Neuron (in vitro differentiated cells): ENCODE data around the gene ACSBG1.

Experiments
- H2AFZ ChIP-seq: one replicate; pipeline ENCODE4 v1.6.1; 2013; ENCODE audit warnings: low read depth, mild to moderate bottlenecking, inconsistent platforms, low read length, moderate library complexity
- H3K27me3 ChIP-seq: one replicate; pipeline ENCODE4 v1.6.1; 2013; ENCODE audit warnings: low read length; ENCODE audit not compliant: insufficient read depth
- H3K36me3 ChIP-seq: one replicate; pipeline ENCODE4 v1.6.1; 2013; ENCODE audit warnings: low read length; ENCODE audit not compliant: insufficient read depth
- H3K4me1 ChIP-seq: one replicate; pipeline ENCODE4 v1.6.1; 2013; ENCODE audit warnings: low read length; ENCODE audit not compliant: insufficient read depth
- H3K4me3 ChIP-seq: 2 replicates; pipeline ENCODE4 v1.5.1; 2013; ENCODE audit warnings: mild to moderate bottlenecking, low read length, moderate library complexity
- H3K9me3 ChIP-seq: one replicate; pipeline ENCODE4 v1.6.1; 2013; ENCODE audit warnings: low read length

Gene ACSBG1

DNA sequence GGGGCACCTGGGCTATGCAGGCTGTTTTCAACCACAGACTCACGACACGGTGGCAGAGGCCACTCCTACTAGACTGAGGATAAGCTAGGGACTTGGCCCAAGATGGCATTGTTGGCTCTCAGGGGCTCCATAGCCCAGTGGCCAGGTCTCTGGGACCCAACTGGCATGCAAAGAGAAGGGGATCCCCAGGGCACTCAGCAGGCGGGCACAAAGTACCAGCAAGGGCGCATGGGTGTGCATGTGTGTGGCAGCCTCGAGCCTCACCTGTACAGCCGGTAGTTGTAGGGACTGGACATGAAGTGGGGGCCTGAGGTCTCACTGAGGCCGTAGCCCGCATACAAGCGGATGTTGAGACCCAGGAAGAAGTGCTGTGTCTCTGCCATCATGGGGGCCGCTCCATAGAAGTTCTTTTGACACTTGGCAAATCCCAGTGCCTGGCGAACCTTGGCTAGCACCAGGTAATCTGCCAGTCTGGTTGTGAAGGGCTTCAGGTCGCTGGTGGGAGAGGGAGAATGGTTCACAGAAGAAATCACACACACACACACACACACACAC lies 55.0 kb downstream of the ACSBG1 start:
- Histone ChIP-seq H3K4me1 (no peaks in the 10 kb centered on the region), H3K36me3 (no peaks in the 10 kb centered on the region), H3K4me3 (no peak overlapping the region), H3K9me3 (no peaks in the 10 kb centered on the region), H3K27me3 (no peaks in the 10 kb centered on the region), H2AFZ (no peak overlapping the region)

DNA sequence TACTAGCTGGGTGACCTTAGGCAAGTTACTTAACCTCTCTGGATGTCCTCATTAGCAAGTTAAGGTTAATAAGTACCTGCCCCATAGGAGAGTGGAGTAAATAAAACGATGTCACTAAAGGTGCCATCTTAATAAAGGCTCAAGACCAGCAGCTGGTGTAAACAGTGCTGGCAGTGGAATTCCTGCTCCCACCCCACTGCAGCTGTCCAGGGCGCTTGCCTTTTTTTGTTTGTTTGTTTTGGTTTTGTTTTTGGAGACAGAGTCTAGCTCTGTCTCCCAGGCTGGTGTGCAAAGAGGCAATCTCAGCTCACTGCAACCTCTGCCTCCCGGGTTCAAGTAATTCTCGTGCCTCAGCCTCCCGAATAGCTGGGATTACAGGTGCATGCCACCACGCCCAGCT lies 56.3 kb downstream of the ACSBG1 start:
- H3K27me3 ChIP-seq, result no peaks in the 10 kb centered on the region
- no peaks in the 10 kb centered on the region for H3K9me3 ChIP-seq
- no peak overlapping the region for H2AFZ ChIP-seq
- no peak overlapping the region for H3K4me3 ChIP-seq
- no peaks in the 10 kb centered on the region for H3K36me3 ChIP-seq
- H3K4me1 ChIP-seq, result no peaks in the 10 kb centered on the region

DNA sequence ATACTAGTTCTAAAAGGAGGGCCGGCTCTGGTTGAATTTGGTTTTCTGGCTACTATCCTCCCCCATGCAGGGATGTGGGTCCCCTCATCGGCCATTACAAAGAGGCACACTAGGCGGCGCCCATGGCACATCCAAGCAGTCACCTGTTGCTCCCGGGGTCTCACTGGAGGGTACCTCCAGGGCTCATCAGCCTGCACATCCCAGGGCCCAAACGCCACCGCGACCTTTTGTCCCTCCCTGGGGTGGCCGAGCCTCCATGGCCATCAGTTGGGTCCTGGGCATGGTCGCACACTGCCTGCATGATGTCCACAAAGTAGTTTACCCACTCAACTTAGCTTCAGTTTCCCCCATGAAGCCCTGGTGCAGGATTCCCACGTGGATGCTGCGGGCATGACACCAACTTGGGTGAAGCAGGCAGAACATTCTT lies 56.9 kb downstream of the ACSBG1 start:
- Histone ChIP-seq H2AFZ (no peak overlapping the region), H3K4me3 (no peak overlapping the region), H3K4me1 (no peaks in the 10 kb centered on the region), H3K36me3 (peaks cover 2% of the 10 kb centered on the region), H3K9me3 (no peaks in the 10 kb centered on the region), H3K27me3 (no peaks in the 10 kb centered on the region)

DNA sequence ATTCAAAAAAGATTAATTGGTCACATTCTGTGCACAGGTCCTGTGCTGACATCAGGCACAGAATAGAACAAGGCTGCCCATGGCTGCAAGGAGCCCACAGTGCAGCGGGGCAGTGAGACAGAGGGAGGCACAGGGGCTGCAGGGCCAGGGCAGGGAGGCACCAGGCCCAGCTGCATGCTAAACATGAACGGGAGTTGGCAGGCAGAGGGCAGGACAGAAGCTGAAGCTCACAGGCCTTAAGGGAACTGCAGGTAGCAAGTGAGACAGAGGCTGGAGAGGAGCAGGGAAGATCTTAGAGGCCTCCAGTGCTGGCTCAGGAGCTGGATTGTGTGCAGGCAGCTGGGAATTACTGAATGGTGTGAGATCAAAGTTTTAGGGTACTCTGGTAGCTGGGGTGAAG lies 59.0 kb downstream of the ACSBG1 start:
- Histone ChIP-seq H3K4me3 (no peak overlapping the region), H3K27me3 (no peaks in the 10 kb centered on the region), H3K36me3 (peaks cover 19% of the 10 kb centered on the region), H2AFZ (no peak overlapping the region), H3K4me1 (no peaks in the 10 kb centered on the region), H3K9me3 (no peaks in the 10 kb centered on the region)

DNA sequence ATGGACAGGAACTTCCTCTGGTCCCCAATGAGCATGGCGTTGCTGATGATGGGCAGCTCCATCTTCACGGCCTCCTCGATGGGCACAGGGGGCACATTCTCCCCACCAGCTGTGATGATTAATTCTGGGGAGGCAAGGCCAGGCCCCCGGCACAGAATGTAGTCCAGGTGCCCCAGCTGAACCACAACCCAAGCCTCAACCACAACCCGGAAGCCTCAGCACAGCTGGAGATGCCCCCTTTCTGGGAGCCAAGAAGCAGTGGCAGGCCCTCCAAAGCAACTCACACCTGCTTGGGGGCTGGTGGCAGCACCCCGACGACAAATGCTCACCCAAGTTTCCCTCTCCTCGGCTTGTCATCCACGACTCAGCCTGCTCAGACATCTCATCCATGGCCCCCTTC lies 60.0 kb downstream of the ACSBG1 start:
- Histone ChIP-seq H3K27me3 (no peaks in the 10 kb centered on the region), H2AFZ (no peak overlapping the region), H3K9me3 (no peaks in the 10 kb centered on the region), H3K4me1 (no peaks in the 10 kb centered on the region), H3K36me3 (peaks cover 26% of the 10 kb centered on the region), H3K4me3 (no peak overlapping the region)

DNA sequence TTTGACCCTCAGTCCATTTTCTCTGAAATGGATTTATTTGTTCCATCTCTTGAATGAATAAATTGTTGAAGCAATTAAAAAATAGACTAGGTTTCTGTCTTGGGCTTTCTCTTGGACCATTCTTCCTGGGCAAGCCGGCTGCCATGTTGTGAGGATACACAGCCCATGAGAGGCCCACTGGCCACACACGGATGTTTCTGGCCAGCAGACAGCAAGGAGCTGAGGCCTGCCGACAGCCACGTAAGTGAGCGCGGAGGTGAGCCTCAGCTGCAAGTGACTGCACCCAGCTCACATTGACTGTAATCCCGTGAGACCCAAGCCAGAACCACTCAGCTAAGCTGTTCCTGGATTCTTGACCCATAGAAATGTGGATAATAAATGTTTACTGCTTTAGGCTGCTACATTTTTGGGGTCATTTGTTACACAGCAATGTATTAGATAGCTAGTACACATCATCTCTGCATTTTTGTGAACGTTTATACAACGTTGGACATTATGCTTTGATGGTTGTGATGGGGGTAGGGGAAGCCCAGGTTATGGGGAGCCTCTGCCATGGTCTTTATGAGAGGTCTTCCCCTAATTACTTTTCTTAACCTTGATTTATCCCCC lies 62.4 kb downstream of the ACSBG1 start:
- Histone ChIP-seq H3K36me3 (peaks cover 42% of the 10 kb centered on the region), H3K27me3 (no peaks in the 10 kb centered on the region), H3K4me1 (no peaks in the 10 kb centered on the region), H2AFZ (no peak overlapping the region), H3K4me3 (no peak overlapping the region), H3K9me3 (no peaks in the 10 kb centered on the region)

DNA sequence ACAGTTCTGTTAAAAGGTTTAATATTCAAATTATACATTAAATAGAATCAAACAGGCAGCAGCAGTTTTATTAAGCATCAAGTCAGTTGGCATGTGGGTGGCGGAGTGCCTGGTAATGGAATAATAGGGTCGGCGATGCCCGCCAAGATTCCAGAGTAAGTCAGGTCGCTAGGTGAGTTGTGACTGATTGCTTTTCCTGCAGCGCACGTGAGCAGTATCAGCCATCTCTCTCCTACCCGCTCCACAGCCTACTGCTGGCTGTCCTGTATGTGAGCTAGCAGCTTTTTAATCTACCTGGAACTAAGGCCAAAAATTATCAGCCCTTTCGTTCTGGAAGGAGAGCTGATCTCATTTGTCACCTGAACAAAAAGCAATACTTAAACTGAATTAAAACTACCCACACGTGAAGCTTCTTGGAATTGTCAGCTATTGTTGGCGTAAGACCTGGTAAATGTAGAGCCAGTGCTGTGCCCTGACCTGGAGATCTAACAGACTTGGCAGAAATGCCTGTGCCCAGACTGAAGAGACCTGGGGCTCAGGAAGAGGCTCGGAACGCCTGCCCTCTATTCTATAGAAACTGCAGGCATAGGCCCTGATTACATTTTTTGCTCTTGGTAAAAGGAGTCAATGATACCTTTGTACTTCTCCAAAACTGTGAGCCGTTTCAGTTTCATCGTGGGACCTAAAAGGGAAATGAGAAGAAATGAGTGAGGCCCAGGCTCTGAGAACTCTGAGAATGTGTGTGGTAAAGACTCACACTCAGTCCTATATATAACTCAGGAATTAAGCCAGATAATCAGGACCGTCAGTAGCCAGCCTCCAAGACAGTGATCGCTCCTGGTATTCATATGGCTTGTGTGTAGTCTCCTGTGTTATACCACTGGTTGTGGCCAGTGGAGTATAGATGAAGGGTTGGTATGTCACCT lies 63.3 kb downstream of the ACSBG1 start:
- Histone ChIP-seq H3K27me3 (no peaks in the 10 kb centered on the region), H3K4me3 (no peak overlapping the region), H3K36me3 (peaks cover 49% of the 10 kb centered on the region), H3K9me3 (no peaks in the 10 kb centered on the region), H2AFZ (no peak overlapping the region), H3K4me1 (no peaks in the 10 kb centered on the region)

DNA sequence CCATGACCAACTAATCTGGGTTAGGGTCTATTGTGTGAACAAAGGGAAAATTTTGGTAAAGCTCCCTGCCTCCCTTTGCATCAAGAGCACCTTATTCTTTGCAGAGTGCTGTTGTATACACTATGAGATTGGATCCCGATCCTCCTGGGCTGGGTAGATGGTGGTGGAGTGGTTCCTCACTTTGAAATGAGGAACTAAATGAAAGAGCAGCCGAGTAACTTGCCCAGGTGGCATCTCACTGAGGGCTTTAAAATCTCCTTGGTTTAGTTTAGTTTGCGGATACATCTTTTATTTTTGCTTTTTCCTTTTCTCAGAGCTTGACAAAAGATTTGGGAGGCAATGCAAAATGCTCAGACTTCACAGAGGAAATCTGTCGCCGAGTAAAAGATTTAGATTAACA lies 65.8 kb downstream of the ACSBG1 start:
- Histone ChIP-seq H3K4me3 (no peak overlapping the region), H3K4me1 (no peaks in the 10 kb centered on the region), H2AFZ (no peak overlapping the region), H3K9me3 (no peaks in the 10 kb centered on the region), H3K36me3 (peaks cover 62% of the 10 kb centered on the region), H3K27me3 (no peaks in the 10 kb centered on the region)

DNA sequence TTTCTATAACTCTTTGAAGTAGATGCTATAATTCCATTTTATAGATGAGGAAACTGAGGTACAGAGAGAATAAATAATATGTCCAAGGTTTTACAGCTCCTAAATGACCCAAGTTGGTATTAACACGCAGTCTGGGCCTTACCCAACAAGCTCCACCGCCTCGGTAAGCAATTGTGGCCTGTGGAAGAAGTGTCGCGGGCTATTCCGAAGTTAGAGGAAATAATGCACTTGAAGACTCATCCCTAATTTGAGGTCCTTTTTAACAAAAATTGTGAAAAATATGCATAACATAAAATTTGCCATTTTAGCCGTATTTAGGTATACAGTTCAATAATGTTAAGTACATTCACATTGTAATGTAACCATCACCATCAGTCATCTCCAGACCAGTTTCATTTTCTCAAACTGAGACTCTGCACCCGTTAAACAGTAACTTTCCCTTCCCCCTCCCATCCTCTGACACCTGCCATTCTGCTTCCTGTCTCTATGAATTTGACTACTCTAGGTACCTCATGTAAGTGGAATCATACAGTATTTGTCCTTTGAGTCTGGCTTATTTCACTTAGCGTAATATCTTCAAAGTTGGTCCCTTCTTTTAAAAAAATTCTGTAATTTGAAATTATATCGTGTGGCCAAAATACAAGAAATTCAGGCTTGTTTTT lies 67.0 kb downstream of the ACSBG1 start:
- H2AFZ ChIP-seq, result no peak overlapping the region
- H3K4me3 ChIP-seq, result no peak overlapping the region
- peaks cover 59% of the 10 kb centered on the region for H3K36me3 ChIP-seq
- H3K4me1 ChIP-seq, result no peaks in the 10 kb centered on the region
- H3K9me3 ChIP-seq, result no peaks in the 10 kb centered on the region
- H3K27me3 ChIP-seq, result no peaks in the 10 kb centered on the region

DNA sequence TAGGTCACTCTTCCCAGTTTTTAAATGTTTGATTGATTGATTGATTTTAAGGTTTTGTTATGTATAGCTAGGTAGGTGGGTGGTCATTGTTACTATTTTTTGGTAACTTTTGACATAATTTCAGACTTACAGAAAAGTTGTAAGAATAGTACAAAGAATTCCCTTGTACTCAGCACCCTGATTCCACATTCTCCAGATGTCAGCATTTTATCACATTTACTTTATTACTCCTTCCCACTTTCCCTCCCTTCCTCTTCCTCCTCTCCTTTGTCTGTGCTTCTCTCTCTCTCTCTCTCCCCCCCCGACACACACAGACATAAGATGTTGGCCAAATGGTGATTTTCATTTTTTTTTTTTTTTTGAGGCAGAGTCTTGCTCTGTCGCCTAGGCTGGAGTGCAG lies 70.4 kb downstream of the ACSBG1 start:
- no peaks in the 10 kb centered on the region for H3K27me3 ChIP-seq
- H3K4me1 ChIP-seq, result no peaks in the 10 kb centered on the region
- no peak overlapping the region for H3K4me3 ChIP-seq
- H3K9me3 ChIP-seq, result no peaks in the 10 kb centered on the region
- no peak overlapping the region for H2AFZ ChIP-seq
- H3K36me3 ChIP-seq, result peaks cover 50% of the 10 kb centered on the region

DNA sequence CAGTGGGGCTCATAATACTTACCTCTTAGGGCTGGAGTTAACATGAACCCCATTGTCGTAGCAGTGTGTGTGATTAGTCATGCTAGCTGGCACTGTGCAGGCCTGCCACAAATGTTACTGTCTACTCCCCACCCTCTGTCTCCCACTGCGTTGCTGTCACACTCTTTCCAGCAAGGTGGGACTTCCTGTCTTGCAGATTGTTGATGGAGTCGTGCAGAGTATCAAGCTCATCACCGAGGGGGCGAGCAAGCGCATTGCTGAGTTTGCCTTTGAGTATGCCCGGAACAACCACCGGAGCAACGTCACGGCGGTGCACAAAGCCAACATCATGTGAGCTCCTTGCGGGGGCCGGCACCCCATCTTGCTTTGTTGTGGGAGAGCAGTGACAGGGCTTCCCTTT lies 72.3 kb downstream of the ACSBG1 start:
- H3K9me3 ChIP-seq, result no peaks in the 10 kb centered on the region
- no peaks in the 10 kb centered on the region for H3K27me3 ChIP-seq
- no peaks in the 10 kb centered on the region for H3K4me1 ChIP-seq
- H3K36me3 ChIP-seq, result peaks cover 44% of the 10 kb centered on the region
- no peak overlapping the region for H2AFZ ChIP-seq
- H3K4me3 ChIP-seq, result no peak overlapping the region

DNA sequence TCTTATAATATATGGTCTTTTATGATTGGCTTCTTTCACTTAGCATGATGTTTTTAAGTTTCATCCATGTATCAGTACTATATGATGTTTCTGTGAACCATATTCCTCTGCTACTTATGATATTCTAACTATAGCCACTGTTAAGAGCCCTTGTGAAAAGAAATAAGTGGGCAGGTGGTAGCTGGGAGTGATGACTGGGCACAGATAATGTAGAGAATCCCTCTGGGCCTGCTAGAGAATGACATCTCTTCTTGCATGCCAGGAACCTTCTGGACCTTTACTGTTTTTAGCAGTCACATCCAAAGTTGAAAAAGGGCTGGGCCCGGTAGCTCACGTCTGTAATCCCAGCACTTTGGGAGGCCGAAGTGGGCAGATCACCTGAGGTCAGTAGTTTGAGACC lies 75.0 kb downstream of the ACSBG1 start:
- Histone ChIP-seq H3K4me3 (no peak overlapping the region), H2AFZ (no peak overlapping the region), H3K27me3 (no peaks in the 10 kb centered on the region), H3K4me1 (no peaks in the 10 kb centered on the region), H3K9me3 (no peaks in the 10 kb centered on the region), H3K36me3 (peaks cover 30% of the 10 kb centered on the region)

DNA sequence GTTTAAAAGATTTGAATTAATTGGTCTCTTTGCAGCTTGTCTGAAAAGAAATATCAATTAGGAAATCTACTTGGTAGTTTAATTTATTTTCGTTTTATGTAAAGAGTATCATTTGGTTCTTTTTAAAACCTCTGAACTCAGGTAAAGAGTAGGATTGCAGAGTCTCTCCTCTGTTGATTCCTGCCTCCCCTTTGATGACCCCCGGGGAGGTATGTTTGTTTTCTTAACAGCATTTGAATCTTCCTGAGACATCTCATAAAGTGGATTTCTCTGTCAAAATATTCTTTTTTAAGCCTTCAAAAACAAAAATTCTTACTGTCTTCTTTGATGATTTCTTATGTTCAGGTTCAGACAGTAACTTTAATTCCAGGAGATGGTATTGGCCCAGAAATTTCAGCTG lies 77.2 kb downstream of the ACSBG1 start:
- peaks cover 28% of the 10 kb centered on the region for H3K36me3 ChIP-seq
- no peaks in the 10 kb centered on the region for H3K4me1 ChIP-seq
- H3K9me3 ChIP-seq, result no peaks in the 10 kb centered on the region
- no peak overlapping the region for H2AFZ ChIP-seq
- H3K27me3 ChIP-seq, result no peaks in the 10 kb centered on the region
- H3K4me3 ChIP-seq, result no peak overlapping the region
